ENCODE data around the gene ARHGDIA. TPM values are rescaled to one million over a fixed set of nuclear protein-coding genes. Genes with fewer than 3 reads are reported as not detected.

Gene ARHGDIA
- total RNA-seq, 4 donors from 2014 or later, result 189 to 480 (median 323) TPM

DNA sequence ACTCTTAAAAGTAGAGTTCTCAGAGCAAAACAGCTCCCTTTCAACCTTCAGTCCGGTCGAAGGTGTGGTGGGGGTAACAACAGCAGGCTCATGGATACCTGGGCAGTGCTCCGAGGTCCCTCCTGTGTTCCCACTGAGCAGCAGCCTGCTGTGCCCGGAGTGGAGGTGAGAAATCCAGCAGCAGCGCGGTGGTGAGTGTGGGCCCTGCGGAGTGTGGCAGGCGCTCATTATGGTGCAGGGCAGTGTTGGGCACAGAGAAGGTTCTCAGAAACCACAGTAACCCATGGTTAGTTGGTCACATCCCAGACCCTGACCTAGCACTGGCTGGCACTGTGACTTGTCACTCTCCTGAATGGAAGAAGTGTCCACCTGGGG, 5.8 kb downstream of the ARHGDIA start:
- DNase-seq, result no peak
- TF ChIP-seq POLR2A (IDR thresholded peaks at IDR 0.05) (no peak), POLR2AphosphoS5 (IDR thresholded peaks at IDR 0.05) (no peak), EP300 (IDR thresholded peaks at IDR 0.05; ENCODE audit: low read depth) (no peak)
- TF ChIP-seq, protein P1, sequence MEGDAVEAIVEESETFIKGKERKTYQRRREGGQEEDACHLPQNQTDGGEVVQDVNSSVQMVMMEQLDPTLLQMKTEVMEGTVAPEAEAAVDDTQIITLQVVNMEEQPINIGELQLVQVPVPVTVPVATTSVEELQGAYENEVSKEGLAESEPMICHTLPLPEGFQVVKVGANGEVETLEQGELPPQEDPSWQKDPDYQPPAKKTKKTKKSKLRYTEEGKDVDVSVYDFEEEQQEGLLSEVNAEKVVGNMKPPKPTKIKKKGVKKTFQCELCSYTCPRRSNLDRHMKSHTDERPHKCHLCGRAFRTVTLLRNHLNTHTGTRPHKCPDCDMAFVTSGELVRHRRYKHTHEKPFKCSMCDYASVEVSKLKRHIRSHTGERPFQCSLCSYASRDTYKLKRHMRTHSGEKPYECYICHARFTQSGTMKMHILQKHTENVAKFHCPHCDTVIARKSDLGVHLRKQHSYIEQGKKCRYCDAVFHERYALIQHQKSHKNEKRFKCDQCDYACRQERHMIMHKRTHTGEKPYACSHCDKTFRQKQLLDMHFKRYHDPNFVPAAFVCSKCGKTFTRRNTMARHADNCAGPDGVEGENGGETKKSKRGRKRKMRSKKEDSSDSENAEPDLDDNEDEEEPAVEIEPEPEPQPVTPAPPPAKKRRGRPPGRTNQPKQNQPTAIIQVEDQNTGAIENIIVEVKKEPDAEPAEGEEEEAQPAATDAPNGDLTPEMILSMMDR (IDR thresholded peaks at IDR 0.05), result no peak
- intact Hi-C loops (cut with DNase I; ENCODE audit: low total_unique reads) (no loop called here), in situ Hi-C loops (cut with MboI; ENCODE audit: low pct_ligation_motif_present in 1 of 4, low pct_unique_long_range_greater_than_20kb in 1 of 4, low sequenced_read_pairs in 3 of 4) (no loop called here)
- WGBS, 2 donors (ENCODE audit: low coverage in 1 of 2), result 79 to 83% methylated on average over 4 to 8 of the region's 8 CpGs
- Histone ChIP-seq H3K4me3 (no peak overlapping the region), H3K27me3 (no peaks in the 10 kb centered on the region), H3K36me3 (peaks cover 0 to 4% (median 0%) of the 10 kb centered on the region in 4 donors), H3K27ac (peak overlapping the region; percentile 96 to 100 (median 98)), H3K9me3 (no peaks in the 10 kb centered on the region), H3K4me1 (peaks cover 45 to 87% (median 73%) of the 10 kb centered on the region in 4 donors)

DNA sequence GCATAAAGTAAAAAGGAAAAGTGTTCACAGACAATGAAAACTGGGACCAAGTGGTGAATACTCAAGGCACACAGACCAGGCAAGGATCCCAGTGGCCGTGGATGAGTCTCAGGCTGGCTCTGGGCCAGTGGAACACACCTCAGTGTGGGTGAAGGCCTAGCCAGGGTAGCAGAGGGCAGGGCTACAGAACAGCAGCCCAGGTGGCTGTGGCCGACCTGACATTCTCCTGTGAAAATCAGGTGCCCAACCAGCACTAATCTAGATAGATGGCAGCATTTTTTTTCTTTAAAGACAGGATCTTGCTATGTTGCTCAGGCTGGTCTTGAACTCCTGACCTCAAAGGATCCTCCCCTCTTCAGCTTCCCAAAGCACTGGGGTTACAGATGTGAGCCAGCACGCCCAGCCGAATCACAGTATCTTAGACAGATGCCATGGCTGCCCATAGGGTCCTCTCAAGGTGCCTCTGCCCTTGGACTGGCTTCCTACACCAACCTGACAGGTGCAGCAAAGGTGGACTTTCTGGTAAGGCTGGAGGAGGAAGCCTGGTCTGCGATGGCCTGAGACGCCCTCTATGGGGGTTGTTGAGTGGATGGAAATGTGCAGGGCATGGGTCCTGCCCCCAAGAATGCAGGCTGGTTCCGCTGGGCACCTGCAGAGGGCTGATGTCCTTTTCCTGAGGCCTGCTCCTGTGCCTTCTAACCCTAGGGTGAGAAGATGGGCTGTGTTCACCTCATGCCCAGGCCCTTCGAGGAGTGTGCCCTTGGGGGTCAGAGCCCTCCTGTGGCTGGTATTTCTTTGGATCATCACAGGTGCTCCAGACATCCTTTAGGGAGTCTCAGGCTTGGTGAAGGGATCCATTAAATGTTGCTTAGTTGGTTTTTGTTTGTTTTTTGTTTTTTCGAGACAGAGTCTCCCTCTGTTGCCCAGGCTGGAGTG, 7.0 kb downstream of the ARHGDIA start:
- H3K36me3 ChIP-seq, result peaks cover 0 to 4% (median 0%) of the 10 kb centered on the region in 4 donors
- no peak for DNase-seq
- in situ Hi-C loops (cut with MboI; ENCODE audit: low pct_ligation_motif_present in 1 of 4, low pct_unique_long_range_greater_than_20kb in 1 of 4, low sequenced_read_pairs in 3 of 4) (no loop called here), intact Hi-C loops (cut with DNase I; ENCODE audit: low total_unique reads) (no loop called here)
- H3K27ac ChIP-seq, result peak overlapping the region; percentile 2 to 100 (median 98)
- WGBS, 2 donors (ENCODE audit: low coverage in 1 of 2), result 58 to 75% methylated on average over 2 to 9 of the region's 9 CpGs
- H3K4me1 ChIP-seq, result peaks cover 37 to 80% (median 66%) of the 10 kb centered on the region in 4 donors
- TF ChIP-seq POLR2A (IDR thresholded peaks at IDR 0.05), result no peak
- TF ChIP-seq POLR2AphosphoS5 (IDR thresholded peaks at IDR 0.05), result no peak
- no peak for TF ChIP-seq EP300 (IDR thresholded peaks at IDR 0.05; ENCODE audit: low read depth)
- TF ChIP-seq, protein P1 (IDR thresholded peaks at IDR 0.05), result no peak
- H3K27me3 ChIP-seq, result no peaks in the 10 kb centered on the region
- no peak overlapping the region for H3K4me3 ChIP-seq
- no peaks in the 10 kb centered on the region for H3K9me3 ChIP-seq

DNA sequence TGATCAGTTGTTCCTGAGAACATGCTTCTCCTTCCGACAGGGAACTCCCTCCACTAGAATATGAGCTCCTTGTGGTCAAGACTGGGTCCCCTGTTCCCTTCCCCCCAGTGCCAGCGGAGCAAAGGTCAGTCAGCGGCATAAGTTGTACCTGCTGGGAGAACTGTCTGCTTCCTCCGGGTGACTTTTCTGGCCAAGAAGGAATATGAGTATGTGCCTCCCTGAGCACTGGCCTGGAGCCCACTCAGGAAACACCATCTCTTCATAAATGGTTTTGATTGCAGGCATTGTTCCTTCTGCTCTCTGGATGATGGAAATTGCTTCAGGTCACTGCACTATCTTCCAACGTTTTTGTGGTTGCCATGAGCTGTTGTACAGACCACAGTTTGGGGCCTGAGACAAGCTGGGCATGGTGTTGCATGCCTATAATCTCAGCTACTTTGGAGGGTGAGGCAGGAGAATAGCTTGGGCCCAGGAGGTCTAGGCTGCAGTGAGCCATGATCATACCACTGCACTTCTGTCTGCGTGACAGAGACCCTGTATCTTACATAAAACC, 7.9 kb downstream of the ARHGDIA start:
- intact Hi-C loops (cut with DNase I; ENCODE audit: low total_unique reads) (no loop called here), in situ Hi-C loops (cut with MboI; ENCODE audit: low pct_ligation_motif_present in 1 of 4, low pct_unique_long_range_greater_than_20kb in 1 of 4, low sequenced_read_pairs in 3 of 4) (no loop called here)
- peaks cover 37 to 80% (median 66%) of the 10 kb centered on the region in 4 donors for H3K4me1 ChIP-seq
- H3K27ac ChIP-seq, result peak overlapping the region in 3 of 4 donors; percentile 2 to 97 (median 96)
- no peaks in the 10 kb centered on the region for H3K27me3 ChIP-seq
- H3K9me3 ChIP-seq, result no peaks in the 10 kb centered on the region
- TF ChIP-seq EP300 (IDR thresholded peaks at IDR 0.05; ENCODE audit: low read depth), result no peak
- TF ChIP-seq, protein P1 (IDR thresholded peaks at IDR 0.05), result no peak
- no peak for TF ChIP-seq POLR2AphosphoS5 (IDR thresholded peaks at IDR 0.05)
- TF ChIP-seq POLR2A (IDR thresholded peaks at IDR 0.05), result no peak
- WGBS, 2 donors (ENCODE audit: low coverage in 1 of 2), result 0 to 72% methylated on average over 1 to 6 of the region's 6 CpGs
- H3K4me3 ChIP-seq, result no peak overlapping the region
- H3K36me3 ChIP-seq, result peaks cover 0 to under 1% (median 0%) of the 10 kb centered on the region in 4 donors
- DNase-seq, result no peak
